GM19372 (cell line): ENCODE measurements around the gene POLE.

Experiments
- ATAC-seq: cut with Tn5 transposase; IDR thresholded peaks from one replicate; pipeline ENCODE4 v1.9.1; 2021; ENCODE audit warnings: mild to moderate bottlenecking, low read depth, moderate library complexity; ENCODE audit not compliant: unreplicated experiment

Gene POLE

DNA sequence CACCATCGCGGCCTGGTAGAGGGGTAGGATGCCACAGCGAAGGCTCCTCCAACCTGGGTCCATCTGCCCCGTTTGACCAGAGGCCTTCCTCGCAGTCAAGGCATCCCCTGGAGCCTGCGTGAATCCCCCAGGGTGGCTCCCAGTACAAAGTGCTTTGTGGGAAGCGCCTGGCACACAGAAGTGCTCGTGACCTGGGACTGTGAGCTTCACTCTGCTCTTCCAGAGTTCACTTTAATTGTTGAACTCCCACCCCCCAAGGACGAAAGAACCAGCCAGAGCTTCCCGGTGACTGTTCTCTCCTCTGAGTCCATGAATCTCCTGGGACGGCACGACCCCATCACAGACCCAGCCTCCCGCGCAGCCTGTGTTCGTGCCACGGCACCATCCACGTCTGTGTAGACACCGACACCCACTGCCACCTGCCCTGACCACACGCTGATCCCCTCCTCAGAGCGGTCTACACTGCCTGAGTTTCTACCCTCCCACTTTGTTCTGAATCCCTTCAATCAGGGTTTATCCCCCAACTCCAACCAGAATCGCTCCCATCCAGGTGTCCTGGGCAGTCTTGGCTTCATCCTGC, 52.6 kb downstream of the POLE start:
- ATAC-seq = no peak

GRCh38 chr12:132633901-132634300, 53.2 kb downstream of the POLE start:
- no peak for ATAC-seq

DNA sequence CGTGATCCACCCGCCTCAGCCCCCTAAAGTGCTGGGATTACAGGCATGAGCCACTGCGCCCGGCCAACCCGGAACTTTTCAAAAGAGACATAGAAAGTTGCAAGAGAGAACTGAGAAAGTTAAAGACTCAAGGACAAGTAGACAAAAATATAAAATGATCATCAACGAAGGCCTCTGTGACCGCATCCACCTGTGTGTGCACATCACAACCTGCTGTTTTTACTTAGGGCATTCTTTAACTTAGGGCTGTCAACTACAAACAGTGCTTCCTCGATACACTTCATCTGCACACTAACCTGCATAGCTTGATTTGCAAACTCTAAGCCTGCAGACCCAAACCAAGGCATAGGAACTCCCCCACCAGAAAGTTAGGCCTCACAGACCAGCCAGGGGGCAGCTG, 53.7 kb downstream of the POLE start:
- ATAC-seq = no peak

GRCh38 chr12:132632521-132633228, 54.5 kb downstream of the POLE start:
- ATAC-seq = no peak

GRCh38 chr12:132631666-132632065, 55.5 kb downstream of the POLE start:
- no peak for ATAC-seq

DNA sequence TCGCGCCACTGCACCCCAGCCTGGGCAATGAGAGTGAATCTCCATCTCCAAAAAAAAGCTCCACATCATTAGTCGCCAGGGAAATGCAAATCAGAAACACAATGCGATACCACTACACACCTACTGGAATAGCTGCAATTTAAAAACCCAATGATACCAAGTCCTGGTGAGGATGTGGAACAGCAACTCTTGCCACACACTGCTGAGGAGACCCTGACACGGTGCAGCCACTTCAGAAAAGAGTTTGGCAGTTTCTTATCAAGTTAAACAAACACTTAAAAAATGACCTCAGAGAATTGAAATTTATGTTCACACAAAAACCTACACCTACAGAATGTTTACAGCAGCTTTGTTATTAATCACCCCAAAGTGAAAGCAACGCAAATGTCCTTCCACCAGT, 56.5 kb downstream of the POLE start:
- ATAC-seq = no peak

GRCh38 chr12:132629330-132629729, 57.8 kb downstream of the POLE start:
- ATAC-seq = no peak

DNA sequence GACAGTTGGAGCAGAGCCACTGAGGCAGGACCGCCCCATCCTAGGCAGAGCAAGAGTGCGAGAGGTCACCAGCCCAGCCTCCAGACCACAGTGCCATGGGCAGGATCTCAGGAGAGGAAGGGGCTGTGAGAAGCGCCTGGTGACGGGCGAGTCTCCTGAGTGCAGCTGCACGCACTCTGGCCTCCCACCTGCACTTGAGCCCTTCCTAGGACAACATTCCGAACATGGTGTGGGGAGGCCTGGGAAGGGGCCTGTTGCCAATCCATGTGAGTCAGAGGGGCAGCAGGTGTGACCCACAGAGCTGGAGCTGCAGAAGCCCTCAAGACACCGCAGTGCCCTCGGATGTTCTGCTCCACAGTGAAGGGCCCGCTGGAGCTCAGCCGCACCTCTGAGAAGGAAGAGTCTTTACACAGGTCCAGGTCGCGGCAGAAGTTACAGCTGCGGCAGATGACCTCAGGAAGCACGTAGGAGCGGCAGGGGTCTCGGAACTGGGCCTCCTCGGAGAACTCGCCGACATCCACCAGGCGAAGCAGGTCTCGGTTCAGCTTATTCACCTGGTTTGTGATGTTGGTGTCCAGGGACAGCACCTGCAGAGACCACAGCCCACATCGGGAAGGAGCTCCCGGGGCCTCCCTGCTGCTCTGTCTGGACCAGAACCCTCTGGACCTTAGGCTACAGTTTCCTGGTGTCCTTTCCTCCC, 61.3 kb downstream of the POLE start:
- ATAC-seq = no peak

- no peak for ATAC-seq
These were observed 62.1 kb downstream of the POLE start for GRCh38 chr12:132624910-132625630.

DNA sequence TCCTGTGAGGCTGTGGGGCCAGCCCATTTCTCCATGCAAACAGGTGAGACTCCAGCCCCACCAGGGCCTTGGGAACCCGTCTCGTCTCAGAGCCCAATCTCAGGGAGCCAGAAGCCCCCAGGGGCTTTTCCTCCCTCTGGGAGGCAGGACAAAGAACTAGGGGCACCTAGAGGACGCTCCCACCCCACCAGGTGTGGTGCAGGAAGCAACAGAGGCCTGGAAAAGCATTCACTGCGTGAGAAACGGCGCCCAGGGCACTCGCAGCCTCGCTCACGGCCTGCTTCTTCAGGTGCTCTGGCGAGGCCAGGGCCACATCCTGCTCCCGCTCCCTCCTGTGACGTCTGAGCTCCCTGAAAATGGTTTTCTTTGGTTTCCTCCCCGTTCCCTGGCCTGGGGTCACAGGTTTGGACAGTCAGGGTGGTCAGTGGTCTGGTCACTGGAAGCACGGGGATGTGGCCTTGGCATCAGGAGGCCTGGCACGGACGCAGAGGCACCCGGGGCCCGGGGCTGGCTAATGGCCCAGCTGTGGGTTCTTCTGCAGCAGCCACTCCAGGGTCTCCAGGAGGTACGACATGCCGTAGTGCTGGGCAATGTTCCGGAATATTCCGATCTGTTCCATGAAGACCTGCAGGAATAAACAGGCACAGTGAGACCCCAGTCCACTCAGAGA, 62.8 kb downstream of the POLE start:
- ATAC-seq = no peak

DNA sequence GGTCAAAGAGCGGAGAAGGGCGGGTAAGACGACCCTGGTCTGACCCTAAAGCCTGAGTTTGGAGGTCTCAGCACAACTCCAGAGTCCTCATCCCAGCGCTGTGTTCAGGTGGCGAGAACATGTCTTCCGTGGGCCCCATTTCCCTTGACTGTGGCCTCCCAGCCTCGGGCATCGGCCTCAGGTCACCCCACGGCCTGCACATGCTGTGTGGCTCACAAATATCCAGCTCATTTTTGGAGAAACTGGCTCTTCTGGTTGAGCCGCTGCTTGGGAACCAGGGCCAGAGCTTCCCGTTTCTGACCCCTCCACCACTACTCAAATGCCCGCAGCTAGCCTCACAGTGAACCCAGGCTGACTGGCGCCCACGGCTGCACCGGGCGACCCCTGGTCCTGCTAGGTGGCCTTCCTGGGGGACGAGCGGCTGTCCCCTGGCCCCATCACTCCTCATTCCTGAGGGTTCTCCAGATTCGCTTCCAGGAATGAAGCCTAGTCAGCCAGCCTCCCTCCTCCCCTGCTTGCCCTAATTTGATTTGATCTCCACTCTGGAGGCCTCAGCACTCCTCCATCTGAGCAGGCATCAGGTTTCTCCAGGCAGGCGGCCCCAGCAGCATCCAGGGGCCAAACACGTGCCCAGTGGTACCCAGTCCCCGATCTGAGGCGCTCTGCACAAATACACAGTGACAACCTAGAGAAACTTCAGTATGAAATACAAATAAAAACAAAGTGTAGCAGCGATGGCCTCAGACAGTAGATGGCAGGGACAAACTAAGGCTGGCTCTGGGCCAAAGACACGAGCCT, 63.9 kb downstream of the POLE start:
- ATAC-seq = no peak

DNA sequence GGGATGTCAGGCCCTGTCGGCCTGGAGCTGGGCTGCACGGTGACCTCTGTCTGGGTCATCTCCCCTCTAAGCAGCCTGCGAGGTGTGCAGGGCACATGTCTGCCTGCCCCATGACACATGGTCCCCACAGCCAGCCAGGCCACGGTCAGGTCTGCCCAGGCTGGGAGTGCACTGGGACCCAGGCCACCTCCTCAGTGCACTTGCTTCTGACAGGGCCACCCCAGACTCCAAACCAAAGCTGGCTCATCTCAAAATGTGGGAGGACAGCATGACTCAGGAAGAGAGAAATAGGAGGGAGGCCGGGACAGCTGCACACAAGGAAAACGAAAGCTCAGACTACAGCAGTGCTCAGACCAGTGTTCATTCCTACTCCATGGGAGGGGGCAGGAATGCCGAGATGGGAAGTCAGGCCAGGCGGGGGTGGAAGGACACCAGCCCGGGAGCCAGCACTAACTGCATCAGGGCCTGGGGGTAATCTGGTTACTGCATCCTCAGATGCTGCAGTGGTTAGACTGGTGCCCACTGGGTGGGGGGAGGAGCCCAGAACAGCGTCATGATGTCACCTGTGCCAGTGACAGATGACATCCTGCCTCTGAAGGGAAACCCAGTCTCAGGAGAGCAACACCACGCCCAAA, 64.6 kb downstream of the POLE start:
- no peak for ATAC-seq

DNA sequence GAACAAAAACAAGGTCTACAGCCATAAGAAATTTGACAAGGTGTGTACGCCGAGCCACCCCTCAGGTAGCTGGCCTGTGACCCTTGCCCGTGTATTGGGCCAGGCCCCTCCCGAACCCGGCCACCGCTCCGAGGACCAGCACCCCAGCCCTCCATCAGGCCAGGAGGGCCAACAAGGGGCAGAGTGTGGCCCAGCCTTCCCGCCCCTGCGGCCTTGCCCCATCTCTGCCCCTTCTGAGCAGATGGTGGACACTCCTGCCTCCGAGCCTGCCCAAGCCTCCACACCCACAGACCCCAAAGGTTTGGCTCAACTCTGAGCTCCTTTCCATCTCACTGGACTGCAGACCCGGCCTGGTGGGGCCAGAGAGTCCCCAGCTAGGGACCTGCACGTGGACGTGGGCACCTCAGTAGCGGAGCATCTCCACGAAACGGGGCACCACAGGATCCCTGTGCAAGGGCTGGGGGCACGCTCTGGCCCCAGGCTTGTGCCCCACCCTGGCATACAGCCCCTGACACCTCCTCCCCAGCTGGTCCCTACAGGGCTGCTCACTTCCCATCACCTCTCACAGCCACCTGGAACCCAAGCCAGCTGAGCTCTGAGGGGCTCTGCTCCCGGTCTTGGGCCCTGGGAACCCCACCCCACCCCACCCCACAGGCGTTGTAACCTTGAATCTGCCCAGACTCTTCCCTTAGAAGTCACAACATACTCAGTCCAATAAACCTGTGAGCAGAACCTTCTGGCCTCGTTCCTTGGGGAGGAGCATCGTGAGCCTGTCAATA, 65.3 kb downstream of the POLE start:
- ATAC-seq = no peak

DNA sequence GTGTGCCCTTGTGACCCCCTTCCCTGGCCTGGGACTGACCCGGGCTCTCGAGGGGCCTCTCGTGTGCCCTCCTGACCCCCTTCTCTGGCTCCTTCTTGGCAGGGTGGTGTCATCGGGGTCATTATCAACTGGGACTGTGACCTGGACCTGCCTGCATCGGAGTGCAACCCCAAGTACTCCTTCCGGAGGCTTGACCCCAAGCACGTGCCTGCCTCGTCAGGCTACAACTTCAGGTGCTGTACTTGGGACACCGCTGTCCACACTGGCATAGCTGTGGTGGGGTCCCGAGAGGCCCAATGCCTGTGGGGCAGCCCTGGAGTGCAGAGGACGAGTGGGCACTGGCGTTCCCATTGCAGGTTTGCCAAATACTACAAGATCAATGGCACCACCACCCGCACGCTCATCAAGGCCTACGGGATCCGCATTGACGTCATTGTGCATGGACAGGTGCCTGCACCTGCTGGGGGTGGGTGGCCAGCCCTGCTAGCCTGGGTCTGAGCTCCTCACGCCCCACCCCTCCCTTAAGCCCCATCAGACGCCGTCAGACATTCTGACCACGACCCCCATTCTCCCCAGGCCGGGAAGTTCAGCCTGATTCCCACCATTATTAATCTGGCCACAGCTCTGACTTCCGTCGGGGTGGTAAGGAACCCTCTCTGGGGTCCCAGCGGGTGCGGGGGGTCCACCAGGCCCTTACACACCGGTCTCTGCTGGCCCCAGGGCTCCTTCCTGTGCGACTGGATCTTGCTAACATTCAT, 66.1 kb downstream of the POLE start:
- no peak for ATAC-seq

DNA sequence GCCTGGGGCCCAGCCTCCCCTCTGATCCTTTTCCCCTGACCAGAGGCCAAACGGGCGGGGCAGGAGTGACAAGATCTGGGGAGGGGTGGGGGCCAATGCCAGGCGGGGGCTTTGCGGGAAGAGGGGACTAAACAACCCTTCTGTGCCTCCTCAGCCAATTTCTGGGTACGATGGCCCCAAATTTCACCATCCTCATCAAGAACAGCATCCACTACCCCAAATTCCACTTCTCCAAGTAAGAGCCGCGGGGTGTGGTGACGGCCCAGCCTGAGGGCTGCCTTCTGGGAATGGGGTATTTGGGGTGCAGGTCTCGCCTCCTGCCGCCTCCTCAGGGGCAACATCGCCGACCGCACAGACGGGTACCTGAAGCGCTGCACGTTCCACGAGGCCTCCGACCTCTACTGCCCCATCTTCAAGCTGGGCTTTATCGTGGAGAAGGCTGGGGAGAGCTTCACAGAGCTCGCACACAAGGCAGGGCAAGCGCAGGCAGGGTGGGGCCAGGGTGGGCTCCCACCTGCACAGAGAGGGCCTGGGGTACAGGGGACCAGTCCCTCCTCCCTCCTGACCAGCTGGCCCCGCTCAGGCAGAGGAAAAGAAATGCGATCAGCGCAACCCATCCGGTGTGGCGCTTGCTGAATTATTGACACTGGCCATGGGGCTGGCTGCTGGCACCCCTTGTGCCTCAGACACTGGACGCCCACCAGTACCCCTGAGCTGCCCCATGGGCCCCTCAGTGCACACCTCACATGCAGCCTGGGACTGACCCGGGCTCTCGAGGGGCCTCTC, 66.8 kb downstream of the POLE start:
- ATAC-seq = no peak

- no peak for ATAC-seq
These were observed 67.6 kb downstream of the POLE start for GRCh38 chr12:132619386-132620112.

GRCh38 chr12:132619071-132619385, 68.1 kb downstream of the POLE start:
- ATAC-seq = no peak
